ENCODE data around the gene TRAP1. TPM values are rescaled to one million over a fixed set of nuclear protein-coding genes. Genes with fewer than 3 reads are reported as not detected.

The TRAP1 gene
- polyA plus RNA-seq, 1 of the 3 experiments (the other 2 are of a cell fraction): 129 TPM

DNA sequence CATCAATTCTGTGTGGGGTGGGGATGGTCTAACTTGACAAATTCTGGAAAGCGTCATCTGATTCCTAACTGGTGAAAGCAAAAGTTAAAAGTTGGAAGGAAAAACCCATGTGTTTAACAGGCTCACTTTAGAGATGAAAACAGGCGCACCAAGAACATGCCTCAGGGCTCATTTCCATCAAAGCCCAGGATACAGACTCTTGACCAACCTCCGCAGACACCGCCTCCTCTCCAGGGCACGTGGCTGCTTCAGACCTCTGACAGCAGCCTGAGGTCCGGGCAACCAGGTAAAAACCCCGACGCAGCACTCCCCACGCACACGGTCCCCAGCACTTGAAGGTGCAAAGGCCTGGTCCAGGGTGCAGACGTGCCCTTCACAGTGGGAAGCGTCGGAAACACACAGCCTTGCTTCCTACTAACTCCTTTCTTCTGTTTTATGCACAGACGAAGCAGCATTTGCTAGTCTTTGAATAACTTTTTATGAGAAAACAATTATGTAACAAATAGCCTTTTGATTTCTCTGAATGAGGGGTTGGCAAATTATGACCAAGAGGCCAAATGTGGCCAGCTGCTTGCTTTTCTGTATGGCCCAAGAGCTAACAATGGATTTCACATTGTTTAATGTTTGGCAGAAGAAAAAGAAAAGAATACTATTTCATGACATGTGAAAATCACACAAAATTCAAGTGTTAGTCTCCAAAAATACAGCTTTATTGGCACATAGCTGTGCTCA is 44.2 kb upstream of the TRAP1 start:
- H3K79me2 ChIP-seq (ENCODE audit: insufficient read depth): peaks cover 29% of the 10 kb centered on the region; the same call in 1 of the 2 replicates
- H3K4me3 ChIP-seq (ENCODE audit: low read depth in 2 of 2, low read length in 1 of 2): no peak overlapping the region
- H3K27me3 ChIP-seq (ENCODE audit: insufficient read depth): no peaks in the 10 kb centered on the region
- H3K9me2 ChIP-seq: no peaks in the 10 kb centered on the region
- H4K20me1 ChIP-seq (ENCODE audit: insufficient read depth): peaks cover 10% of the 10 kb centered on the region
- ChIA-PET CTCF (no interaction called here), POLR2A (no interaction called here)
- H3K9me3 ChIP-seq: no peaks in the 10 kb centered on the region
- peaks cover 28 to 54% of the 10 kb centered on the region in 2 experiments for H3K36me3 ChIP-seq (replicated peaks in 1 of 2; ENCODE audit: control insufficient read depth in 1 of 2, insufficient read depth in 2 of 2, low read length in 1 of 2)
- H3K27ac ChIP-seq (ENCODE audit: low read depth in 2 of 2, low read length in 1 of 2): no peak overlapping the region
- H3K4me1 ChIP-seq (ENCODE audit: control insufficient read depth in 1 of 2, insufficient read depth in 2 of 2, low read depth in 1 of 2, low read length in 1 of 2): peaks cover 0 to 9% of the 10 kb centered on the region in 2 experiments; a peak in 1 of 4 replicates
- H3K4me2 ChIP-seq: no peak overlapping the region
- H3K9ac ChIP-seq: no peak overlapping the region
- no peaks in the 10 kb centered on the region for H3F3A ChIP-seq (replicated peaks; ENCODE audit: insufficient read depth)
- H2AFZ ChIP-seq (ENCODE audit: low read depth): no peak overlapping the region
- 81% methylated on average over 14 of the region's 14 CpGs for WGBS (ENCODE audit: low lambda C conversion rate)
- TF ChIP-seq EP300 (IDR thresholded peaks at IDR 0.05; ENCODE audit: borderline replicate concordance in 1 of 2, low read depth in 1 of 2, low read length in 1 of 2) (peak in 1 of 2 experiments; percentile 59; a peak in 1 of 4 replicates), RCOR1 (IDR thresholded peaks at IDR 0.05; ENCODE audit: low read length) (peak; percentile 74), FOXJ3 (CRISPR knock-in tag; IDR thresholded peaks at IDR 0.05) (0 out of 2 replicates have a peak, but pooled peaks have one; percentile 25), MXI1 (IDR thresholded peaks at IDR 0.05; ENCODE audit: low read depth, low read length) (peak; percentile 95), JUND (IDR thresholded peaks at IDR 0.05) (no peak), TEAD4 (IDR thresholded peaks at IDR 0.05; ENCODE audit: borderline replicate concordance, insufficient read depth) (no peak)
- DNase-seq: peak; percentile 74

DNA sequence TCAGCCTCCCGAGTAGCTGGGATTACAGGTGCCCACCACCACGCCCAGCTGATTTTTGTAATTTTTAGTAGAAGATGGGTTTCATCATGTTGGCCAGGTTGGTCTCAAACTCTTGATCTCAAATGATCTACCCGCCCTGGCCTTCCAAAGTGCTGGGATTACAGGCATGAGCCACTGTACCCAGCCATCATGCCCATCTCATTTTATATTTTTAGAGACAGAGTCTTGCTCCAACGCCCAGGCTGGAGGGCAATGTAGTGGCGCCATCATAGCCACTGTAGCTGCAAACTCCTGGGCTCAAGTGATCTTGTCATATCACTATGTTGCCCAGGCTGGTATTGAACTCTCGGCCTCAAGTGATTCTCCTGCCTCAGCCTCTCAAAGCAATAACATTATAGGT is 43.2 kb upstream of the TRAP1 start:
- ChIA-PET POLR2A (no interaction called here), CTCF (interaction anchor here (0.9 to 1.3 kb wide), 2 partner anchors 22 to 69 kb away, joined by 3 to 4 read pairs; no protein-coding TSS in a partner anchor)
- WGBS (ENCODE audit: low lambda C conversion rate): 90% methylated on average over 4 of the region's 6 CpGs
- DNase-seq: no peak
- peaks cover 4 to 9% of the 10 kb centered on the region in 2 experiments; a peak in 2 of 4 replicates for H3K4me1 ChIP-seq (ENCODE audit: control insufficient read depth in 1 of 2, insufficient read depth in 2 of 2, low read depth in 1 of 2, low read length in 1 of 2)
- no peak overlapping the region for H3K9ac ChIP-seq
- no peak overlapping the region for H2AFZ ChIP-seq (ENCODE audit: low read depth)
- H3F3A ChIP-seq (replicated peaks; ENCODE audit: insufficient read depth): no peaks in the 10 kb centered on the region
- H3K36me3 ChIP-seq (replicated peaks in 1 of 2; ENCODE audit: control insufficient read depth in 1 of 2, insufficient read depth in 2 of 2, low read length in 1 of 2): peaks cover 34 to 52% of the 10 kb centered on the region in 2 experiments
- H3K79me2 ChIP-seq (ENCODE audit: insufficient read depth): peaks cover 29% of the 10 kb centered on the region; the same call in 1 of the 2 replicates
- no peak overlapping the region for H3K4me3 ChIP-seq (ENCODE audit: low read depth in 2 of 2, low read length in 1 of 2)
- TF ChIP-seq, protein P1, sequence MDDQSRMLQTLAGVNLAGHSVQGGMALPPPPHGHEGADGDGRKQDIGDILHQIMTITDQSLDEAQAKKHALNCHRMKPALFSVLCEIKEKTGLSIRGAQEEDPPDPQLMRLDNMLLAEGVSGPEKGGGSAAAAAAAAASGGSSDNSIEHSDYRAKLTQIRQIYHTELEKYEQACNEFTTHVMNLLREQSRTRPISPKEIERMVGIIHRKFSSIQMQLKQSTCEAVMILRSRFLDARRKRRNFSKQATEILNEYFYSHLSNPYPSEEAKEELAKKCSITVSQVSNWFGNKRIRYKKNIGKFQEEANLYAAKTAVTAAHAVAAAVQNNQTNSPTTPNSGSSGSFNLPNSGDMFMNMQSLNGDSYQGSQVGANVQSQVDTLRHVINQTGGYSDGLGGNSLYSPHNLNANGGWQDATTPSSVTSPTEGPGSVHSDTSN (IDR thresholded peaks at IDR 0.05): no peak
- TF ChIP-seq, protein P2, sequence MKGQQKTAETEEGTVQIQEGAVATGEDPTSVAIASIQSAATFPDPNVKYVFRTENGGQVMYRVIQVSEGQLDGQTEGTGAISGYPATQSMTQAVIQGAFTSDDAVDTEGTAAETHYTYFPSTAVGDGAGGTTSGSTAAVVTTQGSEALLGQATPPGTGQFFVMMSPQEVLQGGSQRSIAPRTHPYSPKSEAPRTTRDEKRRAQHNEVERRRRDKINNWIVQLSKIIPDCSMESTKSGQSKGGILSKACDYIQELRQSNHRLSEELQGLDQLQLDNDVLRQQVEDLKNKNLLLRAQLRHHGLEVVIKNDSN (IDR thresholded peaks at IDR 0.05; ENCODE audit: borderline replicate concordance, low read depth): no peak
- TF ChIP-seq, protein P3, sequence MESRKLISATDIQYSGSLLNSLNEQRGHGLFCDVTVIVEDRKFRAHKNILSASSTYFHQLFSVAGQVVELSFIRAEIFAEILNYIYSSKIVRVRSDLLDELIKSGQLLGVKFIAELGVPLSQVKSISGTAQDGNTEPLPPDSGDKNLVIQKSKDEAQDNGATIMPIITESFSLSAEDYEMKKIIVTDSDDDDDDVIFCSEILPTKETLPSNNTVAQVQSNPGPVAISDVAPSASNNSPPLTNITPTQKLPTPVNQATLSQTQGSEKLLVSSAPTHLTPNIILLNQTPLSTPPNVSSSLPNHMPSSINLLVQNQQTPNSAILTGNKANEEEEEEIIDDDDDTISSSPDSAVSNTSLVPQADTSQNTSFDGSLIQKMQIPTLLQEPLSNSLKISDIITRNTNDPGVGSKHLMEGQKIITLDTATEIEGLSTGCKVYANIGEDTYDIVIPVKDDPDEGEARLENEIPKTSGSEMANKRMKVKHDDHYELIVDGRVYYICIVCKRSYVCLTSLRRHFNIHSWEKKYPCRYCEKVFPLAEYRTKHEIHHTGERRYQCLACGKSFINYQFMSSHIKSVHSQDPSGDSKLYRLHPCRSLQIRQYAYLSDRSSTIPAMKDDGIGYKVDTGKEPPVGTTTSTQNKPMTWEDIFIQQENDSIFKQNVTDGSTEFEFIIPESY (IDR thresholded peaks at IDR 0.05; ENCODE audit: borderline replicate concordance, low read depth): no peak
- TF ChIP-seq RFX5 (IDR thresholded peaks at IDR 0.05; ENCODE audit: low read length): no peak
- TF ChIP-seq, protein P4, sequence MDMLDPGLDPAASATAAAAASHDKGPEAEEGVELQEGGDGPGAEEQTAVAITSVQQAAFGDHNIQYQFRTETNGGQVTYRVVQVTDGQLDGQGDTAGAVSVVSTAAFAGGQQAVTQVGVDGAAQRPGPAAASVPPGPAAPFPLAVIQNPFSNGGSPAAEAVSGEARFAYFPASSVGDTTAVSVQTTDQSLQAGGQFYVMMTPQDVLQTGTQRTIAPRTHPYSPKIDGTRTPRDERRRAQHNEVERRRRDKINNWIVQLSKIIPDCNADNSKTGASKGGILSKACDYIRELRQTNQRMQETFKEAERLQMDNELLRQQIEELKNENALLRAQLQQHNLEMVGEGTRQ (IDR thresholded peaks at IDR 0.05; ENCODE audit: borderline replicate concordance, low read depth, low read length): no peak
- TF ChIP-seq TAF1 (IDR thresholded peaks at IDR 0.05; ENCODE audit: borderline replicate concordance, low read depth, low read length): no peak
- no peak for TF ChIP-seq YY1 (IDR thresholded peaks at IDR 0.05; ENCODE audit: low read depth)
- H3K27ac ChIP-seq (ENCODE audit: low read depth in 2 of 2, low read length in 1 of 2): no peak overlapping the region
- H4K20me1 ChIP-seq (ENCODE audit: insufficient read depth): peaks cover 6% of the 10 kb centered on the region; the same call in 1 of the 2 replicates
- no peaks in the 10 kb centered on the region for H3K9me2 ChIP-seq
- no peaks in the 10 kb centered on the region for H3K9me3 ChIP-seq
- no peaks in the 10 kb centered on the region for H3K27me3 ChIP-seq (ENCODE audit: insufficient read depth)
- H3K4me2 ChIP-seq: no peak overlapping the region
